ENCODE data around the gene CAPN10.
A peak's percentile ranks its signal among the peaks of the same experiment; 100 is the strongest.
"Not testable (repeated sequence)": the region's sequence is repeated elsewhere in the genome, so short reads cannot be mapped to it uniquely, and the experiment has no call there.

CAPN10 gene

DNA sequence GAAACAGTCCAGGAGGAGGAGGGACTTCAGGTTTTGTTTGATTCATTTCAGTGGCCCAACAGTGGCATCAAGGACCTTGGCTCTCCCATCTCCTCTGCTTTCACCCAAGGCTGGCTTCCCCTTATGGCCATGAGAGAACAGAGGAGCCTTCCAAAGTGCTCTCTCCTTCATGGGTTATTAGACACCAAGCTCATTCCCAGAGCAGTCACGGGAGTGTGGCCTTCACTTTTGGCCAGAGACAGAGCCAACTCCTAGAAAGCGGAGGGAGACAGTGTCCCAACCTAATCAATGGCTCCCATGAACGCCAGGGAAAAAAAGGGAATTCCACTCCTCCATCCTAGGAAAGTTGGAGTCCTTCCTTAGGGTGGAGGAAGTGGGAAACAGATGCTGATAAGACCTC, 27.2 kb upstream of the CAPN10 start:
- no peak for DNase-seq (ENCODE audit: low read depth)
- TF ChIP-seq, protein P1, sequence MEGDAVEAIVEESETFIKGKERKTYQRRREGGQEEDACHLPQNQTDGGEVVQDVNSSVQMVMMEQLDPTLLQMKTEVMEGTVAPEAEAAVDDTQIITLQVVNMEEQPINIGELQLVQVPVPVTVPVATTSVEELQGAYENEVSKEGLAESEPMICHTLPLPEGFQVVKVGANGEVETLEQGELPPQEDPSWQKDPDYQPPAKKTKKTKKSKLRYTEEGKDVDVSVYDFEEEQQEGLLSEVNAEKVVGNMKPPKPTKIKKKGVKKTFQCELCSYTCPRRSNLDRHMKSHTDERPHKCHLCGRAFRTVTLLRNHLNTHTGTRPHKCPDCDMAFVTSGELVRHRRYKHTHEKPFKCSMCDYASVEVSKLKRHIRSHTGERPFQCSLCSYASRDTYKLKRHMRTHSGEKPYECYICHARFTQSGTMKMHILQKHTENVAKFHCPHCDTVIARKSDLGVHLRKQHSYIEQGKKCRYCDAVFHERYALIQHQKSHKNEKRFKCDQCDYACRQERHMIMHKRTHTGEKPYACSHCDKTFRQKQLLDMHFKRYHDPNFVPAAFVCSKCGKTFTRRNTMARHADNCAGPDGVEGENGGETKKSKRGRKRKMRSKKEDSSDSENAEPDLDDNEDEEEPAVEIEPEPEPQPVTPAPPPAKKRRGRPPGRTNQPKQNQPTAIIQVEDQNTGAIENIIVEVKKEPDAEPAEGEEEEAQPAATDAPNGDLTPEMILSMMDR (conservative IDR thresholded peaks at IDR 0.05; ENCODE audit: low read depth, low read length) = no peak
- no peak overlapping the region for H3K4me3 ChIP-seq (ENCODE audit: low read depth, low read length)

DNA sequence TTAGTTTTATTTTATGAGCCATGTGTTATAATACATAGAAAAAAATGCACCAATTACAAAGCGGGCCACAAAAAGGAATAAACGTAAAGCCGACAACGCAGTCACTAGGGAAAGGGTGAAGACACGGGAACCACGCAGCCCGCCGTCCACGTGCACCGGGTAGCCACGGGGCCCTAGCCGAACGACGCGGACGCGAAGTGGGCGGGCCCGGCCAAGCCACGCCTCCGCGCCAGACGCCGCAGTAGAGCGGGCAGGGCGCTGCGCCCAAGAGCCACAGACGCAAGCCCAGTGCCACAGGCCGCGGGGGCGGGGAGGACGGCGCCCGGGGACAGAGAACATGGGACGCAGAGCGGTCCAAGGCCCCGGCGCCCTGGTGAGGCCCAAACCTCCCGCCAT, 26.5 kb upstream of the CAPN10 start, which contains the start of gene DUSP28:
Gene DUSP28 (plus strand): TSS at position 274 of the 396 bp plus-strand sequence. CDS start 328 bp downstream, outside the sequence.
- H3K4me3 ChIP-seq (ENCODE audit: low read depth, low read length) = peak within 1 kb of the TSS; percentile 76
- TF ChIP-seq, protein P1 (conservative IDR thresholded peaks at IDR 0.05; ENCODE audit: low read depth, low read length) = no peak
- peak; percentile 89 for DNase-seq (ENCODE audit: low read depth)

DNA sequence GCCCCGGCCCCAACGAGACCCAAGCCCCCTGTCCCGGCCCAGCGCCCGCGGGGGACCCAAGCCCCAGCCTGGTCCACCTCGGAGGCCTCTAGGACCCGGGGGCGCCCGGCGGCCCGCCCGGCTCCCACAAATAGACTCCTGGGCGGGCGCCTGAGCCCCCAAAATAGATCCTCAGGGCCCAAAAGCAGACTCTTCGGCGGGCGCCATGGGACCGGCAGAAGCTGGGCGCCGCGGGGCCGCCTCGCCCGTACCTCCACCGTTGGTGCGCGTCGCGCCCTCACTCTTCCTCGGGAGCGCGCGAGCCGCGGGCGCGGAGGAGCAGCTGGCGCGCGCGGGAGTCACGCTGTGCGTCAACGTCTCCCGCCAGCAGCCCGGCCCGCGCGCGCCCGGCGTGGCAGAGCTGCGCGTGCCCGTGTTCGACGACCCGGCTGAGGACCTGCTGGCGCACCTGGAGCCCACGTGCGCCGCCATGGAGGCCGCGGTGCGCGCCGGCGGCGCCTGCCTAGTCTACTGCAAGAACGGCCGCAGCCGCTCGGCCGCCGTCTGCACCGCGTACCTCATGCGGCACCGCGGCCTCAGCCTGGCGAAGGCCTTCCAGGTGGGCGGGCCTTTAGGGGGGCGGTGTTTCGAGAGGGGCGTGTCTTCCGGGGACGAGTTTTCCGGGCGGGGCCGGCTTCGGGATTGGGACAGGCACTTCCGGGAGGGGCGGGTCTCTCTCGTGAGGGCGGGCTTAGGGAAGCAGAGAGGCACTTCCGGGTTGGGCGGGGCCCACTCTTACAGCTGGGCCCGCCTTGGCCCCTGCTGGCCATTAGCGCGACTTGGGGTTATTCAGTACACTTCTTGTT, 25.8 kb upstream of the CAPN10 start:
- DNase-seq (ENCODE audit: low read depth) = peak; percentile 99
- TF ChIP-seq, protein P1 (conservative IDR thresholded peaks at IDR 0.05; ENCODE audit: low read depth, low read length) = peak; percentile 43
- peak overlapping the region; percentile 76 for H3K4me3 ChIP-seq (ENCODE audit: low read depth, low read length)

DNA sequence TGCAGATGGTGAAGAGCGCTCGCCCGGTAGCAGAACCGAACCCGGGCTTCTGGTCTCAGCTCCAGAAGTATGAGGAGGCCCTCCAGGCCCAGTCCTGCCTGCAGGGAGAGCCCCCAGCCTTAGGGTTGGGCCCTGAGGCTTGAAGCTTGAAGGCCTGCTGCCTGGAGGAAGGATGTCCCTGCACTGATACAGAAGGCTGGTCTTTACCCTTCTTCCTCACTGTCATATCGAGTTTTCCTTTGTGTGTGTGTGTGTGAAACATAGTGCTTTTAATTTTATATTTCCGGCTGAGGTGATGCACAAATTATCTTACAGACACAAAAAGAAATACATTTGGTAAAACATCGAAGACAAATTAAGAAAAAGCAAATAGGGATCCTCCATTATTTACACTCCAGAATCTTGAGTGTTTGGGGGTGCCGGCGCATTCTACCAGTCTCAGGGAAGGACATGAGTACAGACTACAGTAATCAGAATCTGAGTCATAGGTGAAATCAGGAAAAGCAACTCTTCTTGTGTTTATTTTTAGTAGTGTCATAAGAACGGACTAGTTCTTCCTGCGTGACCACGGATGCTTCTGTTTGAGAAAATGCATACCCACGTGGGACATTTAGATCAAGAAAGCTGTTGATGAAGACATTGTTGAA, 25.1 kb upstream of the CAPN10 start:
- DNase-seq (ENCODE audit: low read depth) = peak; percentile 85

DNA sequence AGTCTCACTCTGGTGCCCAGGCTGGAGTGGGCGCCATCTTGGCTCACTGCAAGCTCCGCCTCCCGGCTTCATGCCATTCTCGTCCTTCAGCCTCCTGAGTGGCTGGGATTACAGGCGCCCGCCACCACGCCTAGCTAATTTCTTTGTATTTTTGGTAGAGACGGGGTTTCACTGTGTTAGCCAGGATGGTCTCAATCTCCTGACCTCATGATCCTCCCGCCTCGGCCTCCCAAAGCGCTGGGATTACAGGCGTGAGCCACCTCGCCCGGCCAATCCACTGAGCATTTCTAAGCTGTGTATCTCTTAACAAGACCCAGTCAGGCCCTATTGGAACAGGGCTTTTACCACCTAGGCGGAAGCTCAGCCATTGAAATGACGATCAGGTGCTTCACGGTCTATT, 23.3 kb upstream of the CAPN10 start:
- H3K4me3 ChIP-seq (ENCODE audit: low read depth, low read length); DNase-seq (ENCODE audit: low read depth): not testable (repeated sequence)

More for the DNA sequence above, 25.1 kb upstream of the CAPN10 start:
- TF ChIP-seq, protein P1 (conservative IDR thresholded peaks at IDR 0.05; ENCODE audit: low read depth, low read length) = no peak
- peak overlapping the region; percentile 69 for H3K4me3 ChIP-seq (ENCODE audit: low read depth, low read length)

DNA sequence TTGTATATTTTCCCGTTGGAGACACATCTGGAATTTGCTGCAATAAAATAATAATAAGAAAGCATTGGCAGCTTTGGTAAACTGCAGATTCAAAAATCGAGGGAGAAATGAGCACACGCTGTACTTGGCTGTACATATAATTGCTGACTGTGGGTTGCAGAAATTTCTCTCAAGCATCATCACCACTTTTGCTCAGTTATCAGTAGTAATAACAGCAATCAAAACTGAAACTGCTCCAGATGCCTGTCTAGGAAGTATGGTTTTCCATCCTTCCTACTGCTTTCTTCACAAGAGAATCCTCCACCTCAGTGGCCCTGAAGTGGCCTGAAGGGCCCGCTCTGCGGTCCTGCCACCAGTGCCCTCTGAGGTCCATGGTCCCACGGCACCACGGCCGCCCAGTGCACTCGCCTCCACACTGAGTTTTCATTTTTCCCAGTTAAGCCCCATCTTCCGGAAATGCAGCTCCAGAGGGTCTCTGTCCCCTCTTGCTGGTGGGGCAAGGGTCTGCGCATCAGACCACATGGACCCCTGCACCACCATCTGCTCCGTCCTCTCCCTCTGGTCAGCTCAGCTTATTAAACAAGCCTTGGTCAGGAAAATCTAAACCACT, 22.5 kb upstream of the CAPN10 start:
- TF ChIP-seq, protein P1 (conservative IDR thresholded peaks at IDR 0.05; ENCODE audit: low read depth, low read length) = no peak
- H3K4me3 ChIP-seq (ENCODE audit: low read depth, low read length) = no peak overlapping the region
- no peak for DNase-seq (ENCODE audit: low read depth)

All from choroid plexus epithelial cell (primary cell).